ENCODE measurements around the gene DES. TPM values are rescaled to one million over a fixed set of nuclear protein-coding genes. Genes with fewer than 3 reads are reported as not detected.
A peak's percentile ranks its signal among the peaks of the same experiment; 100 is the strongest.

Gene DES
- total and polyA plus RNA-seq, 9 of the 15 experiments (the other 6 are each of a cell fraction or from before 2014, with no cell fraction given), result 2.5 to 58.9 (median 21.9) TPM

DNA sequence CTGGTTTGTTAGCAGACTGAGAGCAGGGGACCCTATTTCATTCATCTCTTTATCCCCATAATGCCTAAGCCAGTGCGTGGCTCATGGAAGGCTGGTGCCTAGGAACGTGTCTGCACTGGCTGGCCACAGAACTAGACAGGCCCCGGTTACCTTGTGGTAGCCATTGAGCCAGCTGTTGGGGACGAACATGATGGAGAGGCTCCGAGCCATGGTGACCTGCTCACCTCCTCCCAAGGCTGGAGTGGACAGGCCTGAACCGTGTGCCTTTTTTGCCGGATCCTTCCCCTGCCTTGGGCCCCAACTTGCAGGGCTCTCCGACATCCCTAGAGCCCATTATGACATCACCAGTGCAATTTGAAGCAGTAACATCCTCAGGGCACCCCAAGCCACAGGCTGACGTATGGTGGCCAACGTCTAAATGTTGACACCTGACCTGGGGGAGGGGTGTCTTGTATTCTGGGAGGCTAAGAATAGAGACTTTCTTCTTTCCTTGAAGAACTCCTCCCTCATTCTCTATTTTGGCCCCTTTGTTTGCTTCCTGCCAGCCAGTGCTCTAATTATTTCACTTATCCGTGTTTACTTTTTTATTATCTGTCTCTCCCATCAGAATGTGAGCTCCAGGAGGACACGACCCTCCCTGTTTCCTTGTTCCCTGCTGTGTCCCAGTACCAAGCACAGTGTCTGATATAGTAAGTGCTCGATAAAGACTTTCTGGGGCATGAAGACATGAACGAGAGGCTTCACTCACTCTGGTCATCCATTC is 18.3 kb upstream of the DES start (continued):
- TF ChIP-seq SETDB1 (IDR thresholded peaks at IDR 0.05; ENCODE audit: low read length) (no peak), CTBP1 (IDR thresholded peaks at IDR 0.05; ENCODE audit: borderline replicate concordance) (no peak), LARP7 (IDR thresholded peaks at IDR 0.05) (no peak), NFE2 (IDR thresholded peaks at IDR 0.05; ENCODE audit: low read depth) (no peak), PRPF4 (IDR thresholded peaks at IDR 0.05; ENCODE audit: insufficient read depth, low read depth, low read length, poor library complexity, severe bottlenecking) (no peak), GTF2E2 (tag; IDR thresholded peaks at IDR 0.05) (no peak), COPS2 (conservative IDR thresholded peaks at IDR 0.05) (no peak), CREB1 (IDR thresholded peaks at IDR 0.05) (no peak), CREB1 (CRISPR knock-in tag; IDR thresholded peaks at IDR 0.05) (no peak), STAT5A (IDR thresholded peaks at IDR 0.05; ENCODE audit: borderline replicate concordance, low read length) (no peak), GATAD2B (IDR thresholded peaks at IDR 0.05; ENCODE audit: borderline replicate concordance) (no peak), FOXA3 (CRISPR knock-in tag; conservative IDR thresholded peaks at IDR 0.05 in 1 of 2, IDR thresholded peaks at IDR 0.05 in 1 of 2) (0 out of 4 replicates have a peak, but pooled peaks of 1 of the 2 experiments have one; percentile 33), SIN3A (IDR thresholded peaks at IDR 0.05; ENCODE audit: borderline replicate concordance in 2 of 2, control insufficient read depth in 1 of 2, low read depth in 2 of 2, low read length in 2 of 2) (no peak), STAG1 (CRISPR knock-in tag; IDR thresholded peaks at IDR 0.05; ENCODE audit: borderline replicate concordance) (no peak)
- TF ChIP-seq, protein P1, sequence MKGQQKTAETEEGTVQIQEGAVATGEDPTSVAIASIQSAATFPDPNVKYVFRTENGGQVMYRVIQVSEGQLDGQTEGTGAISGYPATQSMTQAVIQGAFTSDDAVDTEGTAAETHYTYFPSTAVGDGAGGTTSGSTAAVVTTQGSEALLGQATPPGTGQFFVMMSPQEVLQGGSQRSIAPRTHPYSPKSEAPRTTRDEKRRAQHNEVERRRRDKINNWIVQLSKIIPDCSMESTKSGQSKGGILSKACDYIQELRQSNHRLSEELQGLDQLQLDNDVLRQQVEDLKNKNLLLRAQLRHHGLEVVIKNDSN (CRISPR knock-in tag; IDR thresholded peaks at IDR 0.05), result no peak

All from K562 (cell line).